KMS-11 (cell line): ENCODE measurements around the gene DNMT3A.

Experiments used
- H2AFZ ChIP-seq: fragments of 200-600 bp; sonication (generic); 2 replicates; pipeline ENCODE4 v1.6.1; 2016; ENCODE audit warnings: antibody characterized with exemption, mixed run types, low read depth
- H3K27ac ChIP-seq: fragments of 200-600 bp; sonication (generic); 2 replicates; pipeline ENCODE4 v1.6.1; 2016; ENCODE audit warnings: mild to moderate bottlenecking, mixed run types
- H3K27me3 ChIP-seq: fragments of 200-600 bp; sonication (generic); 2 replicates; pipeline ENCODE4 v1.6.1; 2017; ENCODE audit warnings: mild to moderate bottlenecking, low read depth, mixed run types, moderate library complexity; ENCODE audit not compliant: insufficient read depth
- H3K36me3 ChIP-seq: fragments of 200-600 bp; sonication (generic); 2 replicates; pipeline ENCODE4 v1.6.1; 2017; ENCODE audit warnings: mild to moderate bottlenecking, mixed run types; ENCODE audit not compliant: insufficient read depth
- H3K4me1 ChIP-seq: fragments of 200-600 bp; sonication (generic); 2 replicates; pipeline ENCODE4 v1.6.1; 2016; ENCODE audit warnings: mild to moderate bottlenecking, low read depth, mixed run types; ENCODE audit not compliant: poor library complexity, severe bottlenecking
- H3K4me2 ChIP-seq: fragments of 200-600 bp; sonication (generic); 2 replicates; pipeline ENCODE4 v1.7.0; 2016; ENCODE audit warnings: mild to moderate bottlenecking, mixed run types
- H3K4me3 ChIP-seq: fragments of 200-600 bp; sonication (generic); IDR thresholded peaks from 2 replicates; pipeline ENCODE4 v1.6.1; 2017; ENCODE audit warnings: low read depth, low read length, mixed read lengths; ENCODE audit not compliant: insufficient read depth
- H3K79me2 ChIP-seq: fragments of 200-600 bp; sonication (generic); 2 replicates; pipeline ENCODE4 v1.6.1; 2016; ENCODE audit warnings: low read depth, mixed run types; ENCODE audit not compliant: insufficient read depth
- H3K9ac ChIP-seq: fragments of 200-600 bp; sonication (generic); 2 replicates; pipeline ENCODE4 v1.6.1; 2016; ENCODE audit warnings: mild to moderate bottlenecking, mixed run types
- H4K20me1 ChIP-seq: fragments of 200-600 bp; sonication (generic); 2 replicates; pipeline ENCODE4 v1.6.1; 2016; ENCODE audit warnings: mild to moderate bottlenecking, mixed run types; ENCODE audit not compliant: insufficient read depth
- TF ChIP-seq, protein P1 (sequence below): fragments of 200-600 bp; sonication (generic); conservative IDR thresholded peaks from 2 replicates; pipeline ENCODE4 v1.6.1; 2017; ENCODE audit warnings: low read depth, mild to moderate bottlenecking, antibody characterized with exemption, low read length, moderate library complexity, mixed read lengths

DNMT3A gene

DNA sequence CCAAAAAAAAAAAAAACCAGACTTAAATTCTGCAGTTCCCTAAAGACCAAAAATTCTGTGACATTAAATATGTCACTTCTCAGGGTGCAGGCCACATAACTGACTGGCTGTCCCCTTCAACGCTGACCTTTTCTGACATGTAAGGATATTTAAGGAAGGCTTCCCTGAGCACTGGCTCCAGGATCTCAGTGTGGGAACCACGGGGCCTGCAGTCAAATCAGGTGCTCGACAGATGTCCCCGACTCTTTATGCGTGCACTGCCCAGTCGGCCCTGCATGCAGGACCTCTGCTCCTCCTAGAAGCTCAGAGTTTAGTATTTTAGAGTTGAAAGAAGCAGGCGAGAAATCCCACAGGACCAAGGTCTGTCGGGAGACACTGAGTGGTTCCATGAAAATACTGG is 104.0 kb downstream of the DNMT3A start:
- no peak overlapping the region for H3K4me3 ChIP-seq
- no peaks in the 10 kb centered on the region for H3K36me3 ChIP-seq

DNA sequence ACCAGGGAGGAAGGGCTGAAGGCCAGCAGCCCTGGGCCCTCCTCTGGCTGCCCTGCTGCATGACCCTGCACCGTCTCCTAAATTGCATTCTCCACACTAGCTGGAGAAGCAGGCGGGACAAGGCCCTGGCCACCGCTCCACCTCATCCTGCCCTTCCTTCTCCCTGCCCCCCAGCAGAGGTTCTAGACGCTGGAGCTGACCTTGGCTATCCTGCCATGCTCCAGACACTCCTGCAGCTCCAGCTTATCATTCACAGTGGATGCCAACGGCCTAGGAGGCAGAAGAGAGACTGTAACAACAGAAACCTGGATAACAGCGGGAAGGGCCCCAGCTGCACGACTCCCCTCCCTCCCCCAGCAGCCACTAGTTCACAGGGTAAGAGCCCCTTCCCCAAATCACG is 105.0 kb downstream of the DNMT3A start:
- H4K20me1 ChIP-seq, result no peaks in the 10 kb centered on the region
- H2AFZ ChIP-seq, result no peak overlapping the region
- no peak overlapping the region for H3K4me2 ChIP-seq
- H3K9ac ChIP-seq, result no peak overlapping the region
- no peaks in the 10 kb centered on the region for H3K4me1 ChIP-seq
- no peak overlapping the region for H3K27ac ChIP-seq
- no peaks in the 10 kb centered on the region for H3K79me2 ChIP-seq
- no peaks in the 10 kb centered on the region for H3K27me3 ChIP-seq
- no peaks in the 10 kb centered on the region for H3K36me3 ChIP-seq
- TF ChIP-seq, protein P1, sequence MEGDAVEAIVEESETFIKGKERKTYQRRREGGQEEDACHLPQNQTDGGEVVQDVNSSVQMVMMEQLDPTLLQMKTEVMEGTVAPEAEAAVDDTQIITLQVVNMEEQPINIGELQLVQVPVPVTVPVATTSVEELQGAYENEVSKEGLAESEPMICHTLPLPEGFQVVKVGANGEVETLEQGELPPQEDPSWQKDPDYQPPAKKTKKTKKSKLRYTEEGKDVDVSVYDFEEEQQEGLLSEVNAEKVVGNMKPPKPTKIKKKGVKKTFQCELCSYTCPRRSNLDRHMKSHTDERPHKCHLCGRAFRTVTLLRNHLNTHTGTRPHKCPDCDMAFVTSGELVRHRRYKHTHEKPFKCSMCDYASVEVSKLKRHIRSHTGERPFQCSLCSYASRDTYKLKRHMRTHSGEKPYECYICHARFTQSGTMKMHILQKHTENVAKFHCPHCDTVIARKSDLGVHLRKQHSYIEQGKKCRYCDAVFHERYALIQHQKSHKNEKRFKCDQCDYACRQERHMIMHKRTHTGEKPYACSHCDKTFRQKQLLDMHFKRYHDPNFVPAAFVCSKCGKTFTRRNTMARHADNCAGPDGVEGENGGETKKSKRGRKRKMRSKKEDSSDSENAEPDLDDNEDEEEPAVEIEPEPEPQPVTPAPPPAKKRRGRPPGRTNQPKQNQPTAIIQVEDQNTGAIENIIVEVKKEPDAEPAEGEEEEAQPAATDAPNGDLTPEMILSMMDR, result no peak
- no peak overlapping the region for H3K4me3 ChIP-seq

More for the DNA sequence above, 104.0 kb downstream of the DNMT3A start:
- Histone ChIP-seq H3K79me2 (no peaks in the 10 kb centered on the region), H4K20me1 (no peaks in the 10 kb centered on the region), H3K4me1 (no peaks in the 10 kb centered on the region), H3K27me3 (no peaks in the 10 kb centered on the region), H3K4me2 (no peak overlapping the region), H3K27ac (no peak overlapping the region), H3K9ac (no peak overlapping the region), H2AFZ (no peak overlapping the region)
- TF ChIP-seq, protein P1, result no peak

DNA sequence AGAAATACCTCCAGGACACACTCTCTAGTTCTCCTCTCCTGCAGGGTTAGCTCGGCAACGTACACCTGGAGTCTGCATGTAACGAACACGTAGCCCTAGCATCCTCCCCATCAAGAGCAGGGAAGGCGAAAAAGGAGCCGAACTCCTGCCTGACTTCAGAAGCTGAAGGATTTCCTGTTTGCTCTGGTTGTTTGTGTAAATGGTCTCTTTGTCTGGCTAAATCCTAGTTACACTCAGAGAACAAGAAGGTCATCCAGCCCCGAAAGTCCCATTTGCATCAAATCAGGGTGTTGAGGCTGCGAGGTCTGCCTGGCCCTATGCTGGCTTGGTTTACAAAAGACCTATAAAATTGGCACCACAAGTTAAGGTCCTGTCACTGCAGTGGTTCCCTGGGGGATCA is 107.0 kb downstream of the DNMT3A start:
- no peak overlapping the region for H3K9ac ChIP-seq
- no peaks in the 10 kb centered on the region for H3K4me1 ChIP-seq
- H4K20me1 ChIP-seq, result no peaks in the 10 kb centered on the region
- no peaks in the 10 kb centered on the region for H3K27me3 ChIP-seq
- no peak overlapping the region for H3K4me2 ChIP-seq
- no peaks in the 10 kb centered on the region for H3K79me2 ChIP-seq
- H3K36me3 ChIP-seq, result no peaks in the 10 kb centered on the region
- H2AFZ ChIP-seq, result no peak overlapping the region
- H3K4me3 ChIP-seq, result no peak overlapping the region
- H3K27ac ChIP-seq, result no peak overlapping the region
- TF ChIP-seq, protein P1, result no peak

DNA sequence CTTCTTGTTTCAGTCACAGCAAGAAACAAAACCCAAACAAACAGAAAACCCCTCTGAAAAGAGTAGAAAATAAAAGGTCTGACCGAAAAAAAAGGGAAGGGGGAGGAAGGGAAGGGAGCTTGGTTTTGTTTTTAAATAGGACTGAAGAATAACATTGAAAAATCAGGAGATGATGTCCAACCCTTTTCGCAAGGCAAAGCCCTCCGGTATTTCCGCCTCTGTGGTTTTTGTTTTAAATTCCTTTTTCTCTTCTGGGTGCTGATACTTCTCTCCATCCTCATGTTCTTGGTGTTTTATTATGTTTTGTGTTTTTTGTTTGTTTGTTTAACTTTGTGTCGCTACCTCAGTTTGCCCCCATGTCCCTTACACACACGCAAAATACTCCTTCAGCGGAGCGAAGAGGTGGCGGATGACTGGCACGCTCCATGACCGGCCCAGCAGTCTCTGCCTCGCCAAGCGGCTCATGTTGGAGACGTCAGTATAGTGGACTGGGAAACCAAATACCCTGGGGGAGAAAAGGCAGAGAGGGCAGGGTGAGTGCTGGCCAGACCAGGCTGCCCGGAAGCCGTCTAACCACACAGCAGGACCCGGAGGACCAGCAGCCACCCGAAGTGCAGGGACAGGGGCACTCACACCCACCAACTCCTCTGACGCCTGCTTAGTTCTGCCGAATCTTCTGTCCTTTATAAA is 107.7 kb downstream of the DNMT3A start:
- no peaks in the 10 kb centered on the region for H4K20me1 ChIP-seq

More for the DNA sequence above, 107.7 kb downstream of the DNMT3A start:
- TF ChIP-seq, protein P1, result no peak
- Histone ChIP-seq H3K27me3 (no peaks in the 10 kb centered on the region), H3K9ac (no peak overlapping the region), H3K4me1 (no peaks in the 10 kb centered on the region), H3K36me3 (no peaks in the 10 kb centered on the region), H3K4me2 (no peak overlapping the region), H3K79me2 (no peaks in the 10 kb centered on the region), H3K4me3 (no peak overlapping the region), H2AFZ (no peak overlapping the region), H3K27ac (no peak overlapping the region)
